WTC11 (cell line): ENCODE results near the gene DENND6A. TPM values are rescaled to one million over a fixed set of nuclear protein-coding genes. Genes with fewer than 3 reads are reported as not detected.
"Not testable (repeated sequence)": the region's sequence is repeated elsewhere in the genome, so short reads cannot be mapped to it uniquely, and the experiment has no call there.

ENCODE experiments used
- ATAC-seq: fragments of 200-7000 bp; cut with Tn5 transposase; 2 replicates; pipeline ENCODE4 v1.10.0; 2021; ENCODE audit warnings: mild to moderate bottlenecking, moderate library complexity
- CTCF ChIA-PET: fragments of 300-600 bp; sonication (Branson Sonifier 250); formaldehyde crosslinking; loops from one replicate; lab custom pipeline; 2021; ENCODE audit warnings: antibody characterized with exemption; lab: Charles Lee
- POLR2A ChIA-PET: fragments of 350-600 bp; sonication (Branson Sonifier 250); formaldehyde crosslinking; loops from one replicate; lab custom pipeline; 2021; ENCODE audit warnings: antibody characterized with exemption; lab: Charles Lee
- DNase-seq: peaks from one replicate; pipeline ENCODE4 v3.0.0; 2021; ENCODE audit warnings: low spot score
- H3K27ac Mint-ChIP-seq: 2 replicates; pipeline ENCODE4 v1.8.0; 2021; ENCODE audit warnings: mixed read lengths
- H3K27me3 Mint-ChIP-seq: 2 replicates; pipeline ENCODE4 v1.8.0; 2021; ENCODE audit warnings: low read depth, mild to moderate bottlenecking, moderate library complexity, mixed read lengths
- H3K36me3 Mint-ChIP-seq: 2 replicates; pipeline ENCODE4 v1.8.0; 2021; ENCODE audit warnings: mixed read lengths
- H3K4me1 Mint-ChIP-seq: 2 replicates; pipeline ENCODE4 v1.8.0; 2022; ENCODE audit warnings: mixed read lengths
- H3K4me3 Mint-ChIP-seq: 2 replicates; pipeline ENCODE4 v1.8.0; 2021; ENCODE audit warnings: mild to moderate bottlenecking, moderate library complexity, mixed read lengths
- H3K9me3 Mint-ChIP-seq: 2 replicates; pipeline ENCODE4 v1.8.0; 2021; ENCODE audit warnings: mixed read lengths
- ETV6 ChIP-seq: sonication (generic); formaldehyde crosslinking; IDR thresholded peaks from 2 replicates; pipeline ENCODE4 v1.8.1; 2022; ENCODE audit warnings: mild to moderate bottlenecking, missing genetic modification reagents
- FOXK1 ChIP-seq: sonication (generic); formaldehyde crosslinking; IDR thresholded peaks from 2 replicates; pipeline ENCODE4 v1.8.0; 2022; ENCODE audit warnings: mild to moderate bottlenecking, moderate library complexity, missing genetic modification reagents
- FOXP1 ChIP-seq: sonication (generic); formaldehyde crosslinking; IDR thresholded peaks from 2 replicates; pipeline ENCODE4 v1.8.0; 2022; ENCODE audit warnings: missing genetic modification reagents, mild to moderate bottlenecking, moderate library complexity, borderline replicate concordance
- IRF2 ChIP-seq: sonication (generic); formaldehyde crosslinking; IDR thresholded peaks from 2 replicates; pipeline ENCODE4 v1.8.0; 2022; ENCODE audit warnings: low read depth, missing genetic modification reagents, borderline replicate concordance
- MYBL2 ChIP-seq: sonication (generic); formaldehyde crosslinking; IDR thresholded peaks from 2 replicates; pipeline ENCODE4 v1.8.1; 2023; ENCODE audit warnings: mild to moderate bottlenecking, moderate library complexity, missing genetic modification reagents
- NFE2L1 ChIP-seq: sonication (generic); formaldehyde crosslinking; IDR thresholded peaks from 2 replicates; pipeline ENCODE4 v1.8.1; 2023; ENCODE audit warnings: missing genetic modification reagents
- NR3C1 ChIP-seq: sonication (generic); formaldehyde crosslinking; conservative IDR thresholded peaks from 2 replicates; pipeline ENCODE4 v1.8.1; 2023; ENCODE audit warnings: low read depth, mild to moderate bottlenecking, missing genetic modification reagents
- OVOL2 ChIP-seq: fragments of 250-450 bp; sonication (Bioruptor Pico); IDR thresholded peaks from 2 replicates; pipeline ENCODE4 v1.9.0; 2021; ENCODE audit warnings: mild to moderate bottlenecking, borderline replicate concordance
- PRRX2 ChIP-seq: fragments of 250-450 bp; sonication (Bioruptor Pico); IDR thresholded peaks from 2 replicates; pipeline ENCODE4 v1.8.0; 2021; ENCODE audit warnings: mild to moderate bottlenecking
- RORB ChIP-seq: fragments of 250-450 bp; sonication (Bioruptor Pico); IDR thresholded peaks from 2 replicates; pipeline ENCODE4 v1.9.0; 2021; ENCODE audit warnings: mild to moderate bottlenecking
- SMAD3 ChIP-seq: sonication (generic); formaldehyde crosslinking; IDR thresholded peaks from 2 replicates; pipeline ENCODE4 v1.8.0; 2022; ENCODE audit warnings: missing genetic modification reagents, mild to moderate bottlenecking, borderline replicate concordance
- SMAD4 ChIP-seq: sonication (generic); formaldehyde crosslinking; IDR thresholded peaks from 2 replicates; pipeline ENCODE4 v1.8.0; 2022; ENCODE audit warnings: mild to moderate bottlenecking, missing genetic modification reagents
- SOX15 ChIP-seq: fragments of 250-450 bp; sonication (Bioruptor Pico); IDR thresholded peaks from 2 replicates; pipeline ENCODE4 v1.9.0; 2021; ENCODE audit warnings: mild to moderate bottlenecking
- STAT6 ChIP-seq: sonication (generic); formaldehyde crosslinking; conservative IDR thresholded peaks from 2 replicates; pipeline ENCODE4 v1.8.1; 2023; ENCODE audit warnings: mild to moderate bottlenecking, low read depth, missing genetic modification reagents, moderate library complexity
- ZBTB21 ChIP-seq: sonication (generic); formaldehyde crosslinking; IDR thresholded peaks from 2 replicates; pipeline ENCODE4 v1.8.1; 2023; ENCODE audit warnings: mild to moderate bottlenecking, missing genetic modification reagents, borderline replicate concordance
- total RNA-seq: library from RNA; stranded (reverse); gene quantifications from 3 replicates; pipeline ENCODE4 v1.2.3, GENCODE V29; 2021
- TF ChIP-seq, protein P1 (sequence below): sonication (generic); formaldehyde crosslinking; IDR thresholded peaks from 2 replicates; pipeline ENCODE4 v1.8.0; 2022; ENCODE audit warnings: missing genetic modification reagents
- TF ChIP-seq, protein P2 (sequence below): fragments of 250-450 bp; sonication (Bioruptor Pico); IDR thresholded peaks from 2 replicates; pipeline ENCODE4 v2.1.2; 2022; ENCODE audit warnings: mild to moderate bottlenecking, moderate library complexity
- TF ChIP-seq, protein P3 (sequence below): fragments of 250-450 bp; sonication (Bioruptor Pico); IDR thresholded peaks from 2 replicates; pipeline ENCODE4 v1.9.0; 2021; ENCODE audit warnings: moderate library complexity, mild to moderate bottlenecking, inconsistent platforms, borderline replicate concordance
- TF ChIP-seq, protein P4 (sequence below): sonication (generic); formaldehyde crosslinking; IDR thresholded peaks from 2 replicates; pipeline ENCODE4 v1.8.1; 2022; ENCODE audit warnings: mild to moderate bottlenecking, missing genetic modification reagents, moderate library complexity, borderline replicate concordance
- TF ChIP-seq, protein P5 (sequence below): sonication (generic); formaldehyde crosslinking; IDR thresholded peaks from 2 replicates; pipeline ENCODE4 v1.8.1; 2023; ENCODE audit warnings: mild to moderate bottlenecking, missing genetic modification reagents, moderate library complexity
- TF ChIP-seq, protein P6 (sequence below): sonication (generic); formaldehyde crosslinking; IDR thresholded peaks from 2 replicates; pipeline ENCODE4 v1.8.1; 2022; ENCODE audit warnings: low read depth, mild to moderate bottlenecking, moderate library complexity, missing genetic modification reagents, borderline replicate concordance

The DENND6A gene
- total RNA-seq, 1 experiment from 2014 or later, result 13.9 TPM

- TF ChIP-seq, protein P1, sequence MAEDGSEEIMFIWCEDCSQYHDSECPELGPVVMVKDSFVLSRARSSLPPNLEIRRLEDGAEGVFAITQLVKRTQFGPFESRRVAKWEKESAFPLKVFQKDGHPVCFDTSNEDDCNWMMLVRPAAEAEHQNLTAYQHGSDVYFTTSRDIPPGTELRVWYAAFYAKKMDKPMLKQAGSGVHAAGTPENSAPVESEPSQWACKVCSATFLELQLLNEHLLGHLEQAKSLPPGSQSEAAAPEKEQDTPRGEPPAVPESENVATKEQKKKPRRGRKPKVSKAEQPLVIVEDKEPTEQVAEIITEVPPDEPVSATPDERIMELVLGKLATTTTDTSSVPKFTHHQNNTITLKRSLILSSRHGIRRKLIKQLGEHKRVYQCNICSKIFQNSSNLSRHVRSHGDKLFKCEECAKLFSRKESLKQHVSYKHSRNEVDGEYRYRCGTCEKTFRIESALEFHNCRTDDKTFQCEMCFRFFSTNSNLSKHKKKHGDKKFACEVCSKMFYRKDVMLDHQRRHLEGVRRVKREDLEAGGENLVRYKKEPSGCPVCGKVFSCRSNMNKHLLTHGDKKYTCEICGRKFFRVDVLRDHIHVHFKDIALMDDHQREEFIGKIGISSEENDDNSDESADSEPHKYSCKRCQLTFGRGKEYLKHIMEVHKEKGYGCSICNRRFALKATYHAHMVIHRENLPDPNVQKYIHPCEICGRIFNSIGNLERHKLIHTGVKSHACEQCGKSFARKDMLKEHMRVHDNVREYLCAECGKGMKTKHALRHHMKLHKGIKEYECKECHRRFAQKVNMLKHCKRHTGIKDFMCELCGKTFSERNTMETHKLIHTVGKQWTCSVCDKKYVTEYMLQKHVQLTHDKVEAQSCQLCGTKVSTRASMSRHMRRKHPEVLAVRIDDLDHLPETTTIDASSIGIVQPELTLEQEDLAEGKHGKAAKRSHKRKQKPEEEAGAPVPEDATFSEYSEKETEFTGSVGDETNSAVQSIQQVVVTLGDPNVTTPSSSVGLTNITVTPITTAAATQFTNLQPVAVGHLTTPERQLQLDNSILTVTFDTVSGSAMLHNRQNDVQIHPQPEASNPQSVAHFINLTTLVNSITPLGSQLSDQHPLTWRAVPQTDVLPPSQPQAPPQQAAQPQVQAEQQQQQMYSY (CRISPR knock-in tag), result no peak
- TF ChIP-seq, all 79 proteins: peak for 0
Observed at GRCh38 chr3:57694146-57694545, 1.3 kb upstream of the DENND6A start (continued).

GRCh38 chr3:57692133-57692395 lies 813 bp downstream of the DENND6A start:
- peak overlapping the region; percentile 85 for H3K27ac Mint-ChIP-seq
- not testable (repeated sequence) for H3K9me3 Mint-ChIP-seq, H3K27me3 Mint-ChIP-seq, DNase-seq, H3K36me3 Mint-ChIP-seq, ATAC-seq
- ChIA-PET CTCF (interaction anchor here (1.0 kb wide), 1 partner anchor 134 kb away, joined by 4 read pairs; no protein-coding TSS in a partner anchor), POLR2A (interaction anchor here (0.5 to 1.4 kb wide), 2 partner anchors 64 to 78 kb away, joined by 3 to 13 read pairs; partner anchors contain the start of gene SLMAP)
- peak overlapping the region; percentile 88 for H3K4me3 Mint-ChIP-seq
- H3K4me1 Mint-ChIP-seq, result peaks cover 16% of the 10 kb centered on the region

- Mint-ChIP-seq H3K4me1 (peaks cover 16% of the 10 kb centered on the region), H3K9me3 (no peaks in the 10 kb centered on the region), H3K27ac (peak overlapping the region; percentile 85), H3K36me3 (no peaks in the 10 kb centered on the region), H3K4me3 (peak overlapping the region; percentile 88), H3K27me3 (no peaks in the 10 kb centered on the region)
- no peak for TF ChIP-seq FOXK1 (CRISPR knock-in tag)
- TF ChIP-seq SMAD3 (CRISPR knock-in tag), result no peak
- TF ChIP-seq, protein P2, sequence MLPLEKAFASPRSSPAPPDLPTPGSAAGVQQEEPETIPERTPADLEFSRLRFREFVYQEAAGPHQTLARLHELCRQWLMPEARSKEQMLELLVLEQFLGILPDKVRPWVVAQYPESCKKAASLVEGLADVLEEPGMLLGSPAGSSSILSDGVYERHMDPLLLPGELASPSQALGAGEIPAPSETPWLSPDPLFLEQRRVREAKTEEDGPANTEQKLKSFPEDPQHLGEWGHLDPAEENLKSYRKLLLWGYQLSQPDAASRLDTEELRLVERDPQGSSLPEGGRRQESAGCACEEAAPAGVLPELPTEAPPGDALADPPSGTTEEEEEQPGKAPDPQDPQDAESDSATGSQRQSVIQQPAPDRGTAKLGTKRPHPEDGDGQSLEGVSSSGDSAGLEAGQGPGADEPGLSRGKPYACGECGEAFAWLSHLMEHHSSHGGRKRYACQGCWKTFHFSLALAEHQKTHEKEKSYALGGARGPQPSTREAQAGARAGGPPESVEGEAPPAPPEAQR, result no peak
- no peak for TF ChIP-seq FOXP1 (CRISPR knock-in tag)
- TF ChIP-seq PRRX2 (CRISPR knock-in tag), result no peak
- TF ChIP-seq SOX15 (CRISPR knock-in tag), result no peak
- TF ChIP-seq SMAD4 (CRISPR knock-in tag), result no peak
- TF ChIP-seq MYBL2 (CRISPR knock-in tag), result no peak
- TF ChIP-seq, protein P3, sequence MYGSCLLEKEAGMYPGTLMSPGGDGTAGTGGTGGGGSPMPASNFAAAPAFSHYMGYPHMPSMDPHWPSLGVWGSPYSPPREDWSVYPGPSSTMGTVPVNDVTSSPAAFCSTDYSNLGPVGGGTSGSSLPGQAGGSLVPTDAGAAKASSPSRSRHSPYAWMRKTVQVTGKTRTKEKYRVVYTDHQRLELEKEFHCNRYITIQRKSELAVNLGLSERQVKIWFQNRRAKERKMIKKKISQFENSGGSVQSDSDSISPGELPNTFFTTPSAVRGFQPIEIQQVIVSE, result no peak
- TF ChIP-seq, protein P4, sequence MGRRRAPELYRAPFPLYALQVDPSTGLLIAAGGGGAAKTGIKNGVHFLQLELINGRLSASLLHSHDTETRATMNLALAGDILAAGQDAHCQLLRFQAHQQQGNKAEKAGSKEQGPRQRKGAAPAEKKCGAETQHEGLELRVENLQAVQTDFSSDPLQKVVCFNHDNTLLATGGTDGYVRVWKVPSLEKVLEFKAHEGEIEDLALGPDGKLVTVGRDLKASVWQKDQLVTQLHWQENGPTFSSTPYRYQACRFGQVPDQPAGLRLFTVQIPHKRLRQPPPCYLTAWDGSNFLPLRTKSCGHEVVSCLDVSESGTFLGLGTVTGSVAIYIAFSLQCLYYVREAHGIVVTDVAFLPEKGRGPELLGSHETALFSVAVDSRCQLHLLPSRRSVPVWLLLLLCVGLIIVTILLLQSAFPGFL (CRISPR knock-in tag), result no peak
- TF ChIP-seq, protein P5, sequence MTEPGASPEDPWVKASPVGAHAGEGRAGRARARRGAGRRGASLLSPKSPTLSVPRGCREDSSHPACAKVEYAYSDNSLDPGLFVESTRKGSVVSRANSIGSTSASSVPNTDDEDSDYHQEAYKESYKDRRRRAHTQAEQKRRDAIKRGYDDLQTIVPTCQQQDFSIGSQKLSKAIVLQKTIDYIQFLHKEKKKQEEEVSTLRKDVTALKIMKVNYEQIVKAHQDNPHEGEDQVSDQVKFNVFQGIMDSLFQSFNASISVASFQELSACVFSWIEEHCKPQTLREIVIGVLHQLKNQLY, result no peak
- no peak for TF ChIP-seq ETV6 (CRISPR knock-in tag)
- TF ChIP-seq STAT6, result no peak
- TF ChIP-seq, protein P6, sequence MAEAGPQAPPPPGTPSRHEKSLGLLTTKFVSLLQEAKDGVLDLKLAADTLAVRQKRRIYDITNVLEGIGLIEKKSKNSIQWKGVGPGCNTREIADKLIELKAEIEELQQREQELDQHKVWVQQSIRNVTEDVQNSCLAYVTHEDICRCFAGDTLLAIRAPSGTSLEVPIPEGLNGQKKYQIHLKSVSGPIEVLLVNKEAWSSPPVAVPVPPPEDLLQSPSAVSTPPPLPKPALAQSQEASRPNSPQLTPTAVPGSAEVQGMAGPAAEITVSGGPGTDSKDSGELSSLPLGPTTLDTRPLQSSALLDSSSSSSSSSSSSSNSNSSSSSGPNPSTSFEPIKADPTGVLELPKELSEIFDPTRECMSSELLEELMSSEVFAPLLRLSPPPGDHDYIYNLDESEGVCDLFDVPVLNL (CRISPR knock-in tag), result no peak
- TF ChIP-seq NFE2L1, result no peak
- TF ChIP-seq ZBTB21, result no peak
- TF ChIP-seq IRF2 (CRISPR knock-in tag), result no peak
- no peak for TF ChIP-seq NR3C1 (CRISPR knock-in tag)
- TF ChIP-seq RORB (CRISPR knock-in tag), result no peak
- TF ChIP-seq OVOL2 (CRISPR knock-in tag), result no peak
- ChIA-PET POLR2A (interaction anchor here (0.6 to 0.7 kb wide), 2 partner anchors 38 to 87 kb away, joined by 3 to 5 read pairs; no protein-coding TSS in a partner anchor), CTCF (no interaction called here)
- DNase-seq (no peak), ATAC-seq (no peak)
Observed at GRCh38 chr3:57691411-57692132, 1.3 kb downstream of the DENND6A start.
